Hematopoietic multipotent progenitor cell treated with erythropoietin and hydrocortisone succinate and interleukin-3 and kit ligand, for 17 days (in vitro differentiated cells): ENCODE data around the gene ERBB3.

Experiments used
- DNase-seq: peaks from one replicate; pipeline ENCODE4 v3.0.0-alpha.2; 2015; ENCODE audit warnings: low spot score

Gene ERBB3

DNA sequence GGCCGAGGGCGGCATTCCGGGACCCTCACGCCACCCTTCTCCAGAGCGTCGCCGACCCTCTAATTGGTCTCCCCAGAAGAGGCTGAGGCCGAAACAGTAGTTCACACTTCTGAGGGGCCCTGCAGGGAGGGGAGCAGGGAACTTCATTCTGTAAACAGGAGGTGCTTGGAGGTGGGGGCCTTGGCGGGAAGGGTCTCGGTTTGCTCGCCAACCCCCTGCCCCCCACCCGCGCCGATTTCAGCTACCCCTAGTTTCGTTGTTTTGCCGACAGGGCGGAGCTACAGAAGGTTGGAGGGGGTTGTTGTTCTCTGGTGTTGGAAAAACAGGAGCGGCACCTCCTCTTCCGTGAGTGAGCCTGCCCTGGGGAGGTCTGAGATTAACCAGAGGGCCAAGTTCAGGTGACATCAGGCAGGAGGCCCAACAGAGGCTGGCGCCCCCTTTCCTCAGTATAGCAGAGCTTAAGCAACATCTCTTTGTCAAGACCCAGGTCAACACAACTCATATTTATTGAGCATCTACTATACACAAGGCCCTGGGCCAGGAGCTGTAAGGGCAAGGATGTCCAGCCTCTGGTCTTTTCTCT is 682 bp downstream of the ERBB3 start:
- no peak for DNase-seq

- DNase-seq = no peak
These were observed 1.7 kb downstream of the ERBB3 start for GRCh38 chr12:56081393-56082347.

DNA sequence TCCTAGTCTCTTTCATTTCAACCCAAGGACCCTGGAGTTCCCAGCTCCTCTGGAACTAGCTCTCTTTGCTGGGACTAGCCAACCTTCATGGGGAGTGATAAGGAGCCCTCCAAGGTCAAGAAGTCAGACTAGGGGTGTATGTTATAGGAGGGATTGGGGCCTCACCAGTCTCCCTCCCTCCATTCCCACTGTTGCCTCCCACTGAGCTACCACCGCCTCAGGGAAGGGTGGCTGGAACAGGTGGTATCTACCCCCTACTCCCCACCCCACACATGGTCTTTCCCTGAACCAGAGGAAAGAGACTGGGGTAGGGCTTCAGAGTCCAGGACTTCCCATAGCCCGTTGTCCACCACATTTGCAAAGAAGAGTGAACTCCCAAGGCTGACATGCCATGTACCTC is 2.4 kb downstream of the ERBB3 start:
- no peak for DNase-seq

DNA sequence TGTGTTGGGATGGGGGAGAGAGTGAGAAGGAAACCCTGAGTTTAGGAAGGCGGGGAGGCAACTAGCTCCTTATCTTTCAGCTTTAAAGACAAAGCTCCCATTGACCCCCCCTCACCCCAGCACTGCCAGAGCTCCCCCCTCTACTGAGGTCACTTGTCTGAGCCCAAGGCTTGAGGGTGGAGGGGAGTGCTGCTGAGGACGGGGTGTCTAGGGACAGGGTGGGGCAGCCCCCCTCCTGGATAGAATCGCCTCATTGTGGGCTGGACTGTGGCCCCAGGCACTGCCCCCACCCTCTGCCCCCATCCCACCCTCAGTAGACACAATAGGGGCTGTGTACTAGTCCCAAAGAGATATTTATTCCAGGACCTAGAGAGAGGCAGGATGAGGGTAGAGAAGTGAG is 3.0 kb downstream of the ERBB3 start:
- DNase-seq = no peak

GRCh38 chr12:56084958-56085543 is 5.1 kb downstream of the ERBB3 start:
- DNase-seq = peak; percentile 55

DNA sequence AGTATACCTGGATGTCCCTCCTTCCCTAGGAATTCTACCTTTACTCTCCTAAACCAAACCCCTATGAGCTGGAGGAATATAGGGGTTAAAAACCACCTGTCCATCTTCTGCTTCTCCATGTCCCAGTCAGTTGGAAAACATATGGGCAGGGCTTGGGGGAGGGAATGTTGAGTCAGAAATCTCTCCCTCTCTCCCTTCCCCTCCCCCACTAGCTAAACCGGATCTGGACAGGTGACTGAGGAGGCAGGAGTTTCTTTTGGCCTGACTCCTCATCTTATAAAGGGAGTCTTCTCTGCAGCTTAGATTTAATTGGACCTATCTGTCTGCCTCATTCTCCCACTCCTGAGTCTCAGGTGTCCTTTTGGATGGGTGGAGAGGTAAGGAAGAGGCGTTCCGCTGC is 6.1 kb downstream of the ERBB3 start:
- DNase-seq = no peak

GRCh38 chr12:56086608-56087007 is 6.6 kb downstream of the ERBB3 start:
- no peak for DNase-seq

DNA sequence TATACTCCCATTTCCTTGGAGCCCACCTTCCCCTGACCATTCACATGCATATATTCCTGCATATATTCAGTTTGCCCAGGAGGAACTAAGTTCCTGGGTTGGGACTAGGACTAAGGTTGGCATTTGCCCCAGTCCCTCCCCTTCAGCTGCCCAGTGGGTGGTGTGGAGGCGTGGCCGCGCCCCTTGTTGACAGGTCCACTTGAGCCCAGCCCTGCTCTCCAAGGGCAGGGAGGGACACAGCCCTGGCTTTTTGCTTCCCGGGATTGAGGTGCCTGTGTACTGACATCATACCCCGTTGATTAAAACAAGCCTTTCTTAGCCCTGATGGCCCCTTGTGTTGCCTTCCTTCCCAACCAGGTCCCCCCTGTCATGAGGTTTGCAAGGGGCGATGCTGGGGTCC is 7.3 kb downstream of the ERBB3 start:
- no peak for DNase-seq

DNA sequence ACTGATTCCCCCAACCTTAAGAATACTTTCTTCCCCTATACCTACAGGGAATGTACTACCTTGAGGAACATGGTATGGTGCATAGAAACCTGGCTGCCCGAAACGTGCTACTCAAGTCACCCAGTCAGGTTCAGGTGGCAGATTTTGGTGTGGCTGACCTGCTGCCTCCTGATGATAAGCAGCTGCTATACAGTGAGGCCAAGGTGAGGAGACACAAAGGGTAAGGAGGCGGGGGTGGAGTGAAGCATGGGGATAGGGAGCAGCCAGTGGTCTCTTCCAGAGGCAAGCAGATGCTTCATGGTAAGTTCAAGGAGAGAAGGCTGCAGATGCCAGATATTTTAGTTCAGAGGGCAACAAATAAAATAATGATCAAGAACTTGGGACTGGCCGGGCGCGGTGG is 17.8 kb downstream of the ERBB3 start:
- DNase-seq = no peak

GRCh38 chr12:56098592-56098991 is 18.6 kb downstream of the ERBB3 start:
- no peak for DNase-seq

DNA sequence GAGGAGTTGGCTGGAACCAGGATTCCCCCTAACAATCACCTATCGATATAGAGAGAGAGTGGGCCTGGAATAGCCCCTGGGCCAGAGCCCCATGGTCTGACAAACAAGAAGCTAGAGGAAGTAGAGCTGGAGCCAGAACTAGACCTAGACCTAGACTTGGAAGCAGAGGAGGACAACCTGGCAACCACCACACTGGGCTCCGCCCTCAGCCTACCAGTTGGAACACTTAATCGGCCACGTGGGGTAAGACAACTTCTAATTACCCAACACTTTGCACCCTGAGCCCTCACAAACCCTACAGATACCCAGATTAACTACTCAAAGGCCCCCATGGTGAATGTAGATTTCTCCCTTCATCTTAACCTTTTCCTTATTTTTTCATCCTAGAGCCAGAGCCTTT is 19.8 kb downstream of the ERBB3 start:
- no peak for DNase-seq

DNA sequence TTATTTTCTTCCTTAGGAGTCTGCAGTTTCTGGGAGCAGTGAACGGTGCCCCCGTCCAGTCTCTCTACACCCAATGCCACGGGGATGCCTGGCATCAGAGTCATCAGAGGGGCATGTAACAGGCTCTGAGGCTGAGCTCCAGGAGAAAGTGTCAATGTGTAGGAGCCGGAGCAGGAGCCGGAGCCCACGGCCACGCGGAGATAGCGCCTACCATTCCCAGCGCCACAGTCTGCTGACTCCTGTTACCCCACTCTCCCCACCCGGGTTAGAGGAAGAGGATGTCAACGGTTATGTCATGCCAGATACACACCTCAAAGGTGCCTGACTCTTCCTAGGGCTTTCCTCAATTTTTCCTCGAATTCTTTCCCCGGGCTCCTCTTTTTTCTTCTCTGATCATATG is 21.1 kb downstream of the ERBB3 start:
- DNase-seq = no peak

DNA sequence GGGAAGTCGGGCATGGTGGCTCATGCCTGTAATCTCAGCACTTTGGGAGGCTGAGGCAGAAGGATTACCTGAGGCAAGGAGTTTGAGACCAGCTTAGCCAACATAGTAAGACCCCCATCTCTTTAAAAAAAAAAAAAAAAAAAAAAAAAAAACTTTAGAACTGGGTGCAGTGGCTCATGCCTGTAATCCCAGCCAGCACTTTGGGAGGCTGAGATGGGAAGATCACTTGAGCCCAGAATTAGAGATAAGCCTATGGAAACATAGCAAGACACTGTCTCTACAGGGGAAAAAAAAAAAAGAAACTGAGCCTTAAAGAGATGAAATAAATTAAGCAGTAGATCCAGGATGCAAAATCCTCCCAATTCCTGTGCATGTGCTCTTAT is 22.7 kb downstream of the ERBB3 start:
- DNase-seq = no peak

DNA sequence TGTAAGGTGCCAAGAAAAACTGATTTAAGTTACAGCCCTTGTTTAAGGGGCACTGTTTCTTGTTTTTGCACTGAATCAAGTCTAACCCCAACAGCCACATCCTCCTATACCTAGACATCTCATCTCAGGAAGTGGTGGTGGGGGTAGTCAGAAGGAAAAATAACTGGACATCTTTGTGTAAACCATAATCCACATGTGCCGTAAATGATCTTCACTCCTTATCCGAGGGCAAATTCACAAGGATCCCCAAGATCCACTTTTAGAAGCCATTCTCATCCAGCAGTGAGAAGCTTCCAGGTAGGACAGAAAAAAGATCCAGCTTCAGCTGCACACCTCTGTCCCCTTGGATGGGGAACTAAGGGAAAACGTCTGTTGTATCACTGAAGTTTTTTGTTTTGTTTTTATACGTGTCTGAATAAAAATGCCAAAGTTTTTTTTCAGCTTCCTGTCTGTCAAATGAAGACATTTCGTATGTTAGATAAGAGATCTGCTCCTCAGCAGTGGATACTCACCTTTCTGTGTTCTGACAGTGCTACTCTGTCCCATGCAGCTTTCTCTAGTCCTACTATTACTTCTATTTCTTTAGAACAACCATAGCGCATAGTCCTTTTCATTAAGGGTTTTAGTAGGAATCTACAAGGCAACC is 23.2 kb downstream of the ERBB3 start:
- DNase-seq = no peak

GRCh38 chr12:56103823-56104108 is 23.8 kb downstream of the ERBB3 start:
- no peak for DNase-seq

GRCh38 chr12:56104109-56104814 is 24.3 kb downstream of the ERBB3 start, which contains the start of gene PA2G4:
Gene PA2G4, plus strand, starts transcription at chr12:56104559. Its CDS starts 179 bp downstream, at chr12:56104738.
- DNase-seq = peak; percentile 94

GRCh38 chr12:56104815-56105608 is 25.0 kb downstream of the ERBB3 start:
- DNase-seq = peak; percentile 56

DNA sequence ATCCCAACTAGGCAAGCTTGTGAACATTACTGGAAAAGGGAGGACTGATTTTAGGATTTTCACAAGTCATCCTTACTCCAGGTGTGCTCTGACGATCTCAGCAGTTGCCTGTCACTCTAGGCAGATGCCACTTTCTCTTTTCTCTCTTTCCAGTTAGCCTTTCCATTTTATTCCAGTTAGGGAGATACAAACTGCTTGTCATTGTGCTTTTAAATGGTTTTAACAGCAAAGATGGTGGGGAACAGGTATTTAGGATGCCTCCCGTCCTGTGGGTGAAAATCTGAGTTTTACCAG is 25.6 kb downstream of the ERBB3 start:
- no peak for DNase-seq

GRCh38 chr12:56107242-56107641 is 27.3 kb downstream of the ERBB3 start:
- DNase-seq = peak; percentile 59

GRCh38 chr12:56110571-56110970 is 30.6 kb downstream of the ERBB3 start:
- DNase-seq = no peak

DNA sequence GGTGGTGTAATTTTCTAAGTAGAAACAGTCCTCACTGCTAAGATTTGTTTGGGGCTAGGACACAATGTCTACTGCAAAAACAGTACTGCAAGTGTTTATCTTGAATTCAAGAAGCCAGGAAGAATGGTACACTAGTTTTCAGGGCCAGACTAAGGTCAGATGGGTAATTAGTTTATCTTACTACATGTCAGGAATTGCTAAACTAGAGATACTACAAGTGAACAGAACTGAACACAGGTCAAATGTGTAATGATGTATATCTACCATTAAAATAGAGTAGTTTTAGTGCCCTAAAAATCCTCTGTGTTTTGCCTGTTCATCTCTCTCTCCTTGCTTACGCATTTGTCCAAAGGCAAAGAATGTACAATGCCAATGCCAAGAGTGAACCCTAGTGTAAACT is 34.1 kb downstream of the ERBB3 start:
- DNase-seq = no peak

- no peak for DNase-seq
These were observed 35.4 kb downstream of the ERBB3 start for GRCh38 chr12:56115329-56115728.
